H1 (cell line): ENCODE measurements around the gene DCUN1D2. TPM values are rescaled to one million over a fixed set of nuclear protein-coding genes. Genes with fewer than 3 reads are reported as not detected.

Source experiments
- CBX8 ChIP-seq: fragments of 300-800, 300-1000 bp; sonication (generic); IDR thresholded peaks from 2 replicates; pipeline ENCODE4 v1.7.1; 2016; ENCODE audit warnings: low read depth, low read length, borderline replicate concordance
- GTF2F1 ChIP-seq: IDR thresholded peaks from 2 replicates; pipeline ENCODE4 v1.6.1; 2012; ENCODE audit warnings: low read depth, low read length, improper control_type of control experiment, borderline replicate concordance
- JUND ChIP-seq: IDR thresholded peaks from 2 replicates; pipeline ENCODE4 v1.6.1; 2011; ENCODE audit warnings: mild to moderate bottlenecking, improper control_type of control experiment, low read length
- POU5F1 ChIP-seq: IDR thresholded peaks from 2 replicates; pipeline ENCODE4 v1.6.1; 2011; ENCODE audit warnings: low read depth, mild to moderate bottlenecking, low read length, moderate library complexity
- RNF2 ChIP-seq: fragments of 200-900, 300-1000 bp; sonication (generic); IDR thresholded peaks from 2 replicates; pipeline ENCODE4 v1.7.1; 2016; ENCODE audit warnings: borderline replicate concordance, low read depth, mild to moderate bottlenecking, antibody characterized with exemption, low read length; ENCODE audit not compliant: poor library complexity, severe bottlenecking; ENCODE audit errors: missing control alignments
- SAP30 ChIP-seq: fragments of 300-600 bp; sonication (generic); IDR thresholded peaks from 2 replicates; pipeline ENCODE4 v1.7.1; 2012; ENCODE audit warnings: low read length, moderate library complexity, mild to moderate bottlenecking, inconsistent platforms; ENCODE audit not compliant: insufficient read depth, insufficient replicate concordance
- polyA plus RNA-seq, 7 experiments: library from polyadenylated mRNA; depleted of rRNA in 3 of 7; stranded (reverse) in 5 of 7; unstranded in 2 of 7; fragments of >200 nt in 5 of 7; fragments of 200-250 nt in 2 of 7; gene quantifications; 1 replicate in 5 of 7; 2 replicates in 1 of 7; 4 replicates in 1 of 7; pipeline versions ENCODE4 v1.2.1 to v1.2.3, GENCODE V29; 2011 to 2013; ENCODE audit warnings: missing spikeins in 2 of 7, mixed read lengths in 2 of 7
- total RNA-seq: library from RNA; stranded (reverse); fragmentation: NEBNext Ultra II Directional; extraction: Animal tissue kit (Norgen Biotek cat#: 25700); gene quantifications from 2 replicates; pipeline ENCODE4 v1.2.1, GENCODE V29; 2021

The DCUN1D2 gene
- total and polyA plus RNA-seq, 2 of the 8 experiments (the other 6 are each of a cell fraction or from before 2014, with no cell fraction given): 19.5 to 35.3 TPM

GRCh38 chr13:113448885-113449692, 41.4 kb downstream of the DCUN1D2 start (continued):
- TF ChIP-seq RNF2 (no peak), GTF2F1 (no peak), SAP30 (no peak), POU5F1 (no peak), CBX8 (no peak), JUND (no peak)
